ENCODE measurements around the gene LRRTM2.
"Not testable (repeated sequence)": the region's sequence is repeated elsewhere in the genome, so short reads cannot be mapped to it uniquely, and the experiment has no call there.

The LRRTM2 gene

DNA sequence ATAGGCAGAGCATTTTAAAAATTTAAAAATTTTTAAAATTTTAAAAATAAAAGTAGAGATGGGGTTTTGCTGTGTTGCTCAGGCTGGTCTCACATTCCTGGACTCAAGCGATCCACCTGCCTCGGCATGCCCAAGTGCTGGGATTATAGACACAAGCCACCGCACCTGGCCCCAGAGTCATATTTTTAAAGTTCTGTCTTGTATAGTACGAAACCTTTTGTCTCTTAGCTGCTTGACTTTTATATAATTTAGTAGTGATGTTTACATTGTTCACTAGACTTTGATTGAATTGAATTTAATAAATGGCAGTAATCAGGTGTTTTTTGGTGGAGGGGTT is 31.0 kb downstream of the LRRTM2 start:
- intact Hi-C loops (cut with DNase I): no loop called here
- no peak for DNase-seq

DNA sequence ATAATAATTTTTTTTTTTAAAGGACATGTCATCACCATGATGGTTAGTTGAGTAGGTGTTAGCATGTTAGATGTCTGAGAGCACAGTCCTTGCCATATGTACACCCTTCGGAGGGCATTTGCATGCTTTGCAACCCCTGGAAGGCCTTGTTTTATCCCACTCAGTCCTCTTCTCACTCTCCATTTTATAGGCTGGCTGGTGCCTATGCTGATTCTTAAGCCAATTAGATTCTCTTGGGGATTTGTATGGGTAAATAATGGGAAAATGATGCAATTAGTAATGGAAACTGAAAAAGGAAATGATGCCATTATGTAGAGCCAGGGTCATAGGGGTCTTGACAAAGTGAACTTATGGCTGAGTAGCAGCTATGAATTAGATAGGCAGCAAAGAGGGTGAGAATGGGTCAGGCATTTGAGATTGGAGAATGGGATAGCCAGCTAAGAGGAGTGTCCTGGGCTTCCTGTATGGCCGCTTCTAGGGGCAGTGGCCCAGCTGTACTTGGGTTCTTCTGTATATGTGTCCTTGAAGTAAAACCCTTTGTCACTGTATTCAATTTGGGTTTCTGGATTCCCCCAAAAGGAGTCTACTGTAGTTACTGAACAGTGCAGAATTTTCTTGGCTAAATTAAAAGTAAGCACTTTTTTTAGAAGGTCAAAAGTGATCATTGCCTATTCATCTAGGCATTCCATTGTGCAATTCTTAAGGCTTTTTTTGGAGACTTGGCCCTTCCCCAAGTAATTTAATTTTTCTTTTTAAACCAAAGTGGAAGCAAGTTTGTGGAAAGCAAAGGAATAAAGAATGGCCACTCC is 31.6 kb downstream of the LRRTM2 start:
- DNase-seq: no peak
- intact Hi-C loops (cut with DNase I): no loop called here

DNA sequence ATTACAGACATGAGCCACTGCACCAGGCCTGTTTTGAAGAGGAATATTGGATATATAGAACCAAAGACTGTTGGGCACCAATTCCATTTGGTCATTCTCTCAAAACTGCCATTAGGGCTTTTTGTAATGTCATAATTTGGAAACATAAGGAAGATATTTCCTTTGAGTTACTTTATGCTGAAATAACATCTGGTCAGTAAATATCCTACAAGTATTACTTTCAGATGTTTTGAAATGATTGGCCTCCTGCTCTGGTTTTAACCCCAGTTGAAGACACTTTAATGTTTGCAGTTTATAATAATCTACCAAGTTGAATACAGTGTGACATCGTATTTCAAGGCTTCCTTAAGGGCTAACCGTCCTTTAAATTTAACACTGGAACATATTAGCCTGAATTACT is 33.6 kb downstream of the LRRTM2 start:
- no peak for DNase-seq
- intact Hi-C loops (cut with DNase I): no loop called here

DNA sequence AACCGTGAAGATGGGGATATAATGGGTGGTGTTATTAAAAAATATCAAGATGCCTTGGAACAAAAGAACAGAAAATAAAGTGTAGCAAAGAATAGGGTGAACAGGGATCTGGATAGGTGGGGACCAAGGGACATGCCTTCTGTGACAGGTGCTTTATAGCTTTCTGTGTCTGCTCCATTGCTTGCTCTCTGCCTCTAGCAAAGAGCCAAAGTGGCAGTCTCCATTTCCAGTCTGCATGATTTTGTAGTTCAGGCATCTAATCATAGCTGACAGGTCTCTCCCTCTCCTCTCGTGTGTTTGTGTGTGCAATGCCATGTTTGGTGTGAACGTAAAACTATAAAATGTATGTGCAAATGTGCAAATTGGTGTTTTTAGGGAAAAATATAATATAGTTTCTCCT is 35.0 kb downstream of the LRRTM2 start:
- intact Hi-C loops (cut with DNase I): no loop called here
- DNase-seq: no peak

GRCh38 chr5:138837160-138837559 is 38.0 kb downstream of the LRRTM2 start:
- no peak for DNase-seq
- intact Hi-C loops (cut with DNase I): no loop called here

DNA sequence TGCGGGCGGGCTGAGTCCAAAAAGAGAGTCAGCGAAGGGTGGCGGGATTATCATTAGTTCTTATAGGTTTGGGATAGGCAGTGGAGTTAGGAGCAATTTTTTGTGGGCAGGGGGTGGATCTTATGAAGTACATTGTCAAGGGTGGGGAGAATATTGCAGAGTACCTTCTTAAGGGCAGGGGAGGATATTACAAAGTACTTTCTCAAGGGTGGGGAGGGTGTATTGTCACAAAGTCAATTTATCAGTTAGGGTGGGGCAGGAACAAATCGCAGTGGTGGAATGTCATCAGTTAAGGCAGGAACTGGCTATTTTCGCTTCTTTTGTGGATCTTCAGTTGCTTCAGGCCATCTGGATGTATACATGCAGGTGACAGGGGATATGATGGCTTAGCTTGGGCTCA is 40.3 kb downstream of the LRRTM2 start:
- DNase-seq: not testable (repeated sequence)
- intact Hi-C loops (cut with DNase I): loop anchor here (5.0 kb wide), 1 partner anchor 32 kb away; no protein-coding TSS in a partner anchor

DNA sequence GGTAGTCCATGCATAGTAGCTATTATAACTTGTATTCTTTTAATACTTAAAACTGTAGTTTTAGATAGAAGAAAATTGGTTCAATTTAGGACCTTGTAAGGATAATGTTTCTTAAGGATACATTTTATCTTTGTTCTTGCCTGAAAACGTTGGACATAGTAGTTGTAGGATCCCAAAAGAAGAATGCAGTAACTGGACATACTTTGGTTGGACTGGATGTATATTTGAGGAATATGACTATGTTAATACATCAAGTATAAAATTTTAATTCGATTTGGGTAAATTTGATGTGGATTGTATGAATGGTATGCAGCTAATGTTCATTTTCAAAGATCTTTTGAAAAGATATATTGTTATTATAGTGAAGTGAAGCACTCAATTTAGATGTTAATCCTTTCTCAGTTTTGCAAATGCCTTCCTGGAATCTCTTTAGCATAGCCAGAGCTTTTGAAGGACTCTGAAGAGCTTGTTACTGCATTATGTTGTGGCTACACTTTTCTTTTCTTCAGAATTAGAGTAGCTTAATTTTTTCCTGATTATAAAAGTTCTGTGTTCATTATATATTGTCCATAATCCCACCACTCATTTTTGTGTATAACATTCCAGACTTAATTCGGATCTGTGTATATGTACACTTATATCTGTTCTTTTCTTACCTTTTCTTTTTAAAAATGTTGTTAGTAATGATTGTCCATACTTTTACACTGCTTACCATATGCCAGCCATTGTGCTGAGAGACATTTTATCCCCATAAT is 41.2 kb downstream of the LRRTM2 start:
- intact Hi-C loops (cut with DNase I): loop anchor here (5.0 kb wide), 1 partner anchor 33 kb away; no protein-coding TSS in a partner anchor
- DNase-seq: no peak

- intact Hi-C loops (cut with DNase I): loop anchor here (5.0 kb wide), 1 partner anchor 34 kb away; no protein-coding TSS in a partner anchor
Measured at GRCh38 chr5:138833080-138833479, 42.1 kb downstream of the LRRTM2 start.

DNA sequence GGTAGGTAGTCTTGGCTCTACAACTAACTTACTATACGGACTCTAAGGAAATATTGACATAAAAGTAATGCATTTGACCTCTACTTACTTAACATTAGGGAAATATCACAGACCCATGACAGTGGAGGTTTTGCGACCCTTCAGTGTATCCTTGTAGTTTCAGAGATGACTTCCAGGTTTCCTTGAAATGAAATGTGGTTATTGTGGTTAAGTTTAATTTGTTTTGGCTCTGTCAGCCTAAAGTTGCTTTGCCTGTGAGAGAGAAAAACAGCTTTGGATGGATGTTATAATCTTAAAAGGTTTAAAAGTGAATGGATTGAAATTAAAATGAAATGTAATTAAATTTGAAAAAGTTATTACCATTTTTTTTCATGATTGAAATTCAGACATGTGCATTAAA is 42.9 kb downstream of the LRRTM2 start:
- intact Hi-C loops (cut with DNase I): loop anchor here (5.0 kb wide), 1 partner anchor 35 kb away; no protein-coding TSS in a partner anchor
- DNase-seq: no peak

More at GRCh38 chr5:138833080-138833479, 42.1 kb downstream of the LRRTM2 start:
- DNase-seq: no peak

GRCh38 chr5:138831703-138832102 is 43.4 kb downstream of the LRRTM2 start:
- intact Hi-C loops (cut with DNase I): loop anchor here (5.0 kb wide), 1 partner anchor 36 kb away; no protein-coding TSS in a partner anchor
- DNase-seq: no peak

DNA sequence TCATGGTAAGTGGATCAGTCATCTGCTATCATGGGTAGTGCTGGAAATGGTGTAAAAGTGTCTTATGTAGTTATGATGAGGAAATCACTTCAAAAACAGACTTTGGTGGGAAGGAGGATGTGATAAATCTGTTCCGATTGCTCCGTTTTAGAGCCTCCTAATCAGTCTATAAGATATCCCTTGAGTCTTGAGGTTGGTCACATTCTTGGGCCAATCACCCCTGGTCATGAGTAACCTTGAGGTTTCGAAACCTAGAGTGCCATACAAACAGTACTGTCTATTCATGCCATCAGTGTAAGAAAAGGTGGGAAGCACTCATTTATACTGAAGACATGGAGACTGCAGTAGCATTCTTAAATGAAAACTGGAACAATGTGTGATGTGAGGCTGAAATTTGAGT is 45.8 kb downstream of the LRRTM2 start:
- DNase-seq: no peak
- intact Hi-C loops (cut with DNase I): loop anchor here (5.0 kb wide), 1 partner anchor 433 kb away; no protein-coding TSS in a partner anchor

GRCh38 chr5:138828556-138828955 is 46.6 kb downstream of the LRRTM2 start:
- intact Hi-C loops (cut with DNase I): loop anchor here (5.0 kb wide), 1 partner anchor 434 kb away; no protein-coding TSS in a partner anchor

GRCh38 chr5:138824924-138825863 is 49.9 kb downstream of the LRRTM2 start:
- DNase-seq: no peak
- intact Hi-C loops (cut with DNase I): loop anchor here (5.0 kb wide), 1 partner anchor 437 kb away; no protein-coding TSS in a partner anchor

More at GRCh38 chr5:138828556-138828955, 46.6 kb downstream of the LRRTM2 start:
- DNase-seq: no peak

DNA sequence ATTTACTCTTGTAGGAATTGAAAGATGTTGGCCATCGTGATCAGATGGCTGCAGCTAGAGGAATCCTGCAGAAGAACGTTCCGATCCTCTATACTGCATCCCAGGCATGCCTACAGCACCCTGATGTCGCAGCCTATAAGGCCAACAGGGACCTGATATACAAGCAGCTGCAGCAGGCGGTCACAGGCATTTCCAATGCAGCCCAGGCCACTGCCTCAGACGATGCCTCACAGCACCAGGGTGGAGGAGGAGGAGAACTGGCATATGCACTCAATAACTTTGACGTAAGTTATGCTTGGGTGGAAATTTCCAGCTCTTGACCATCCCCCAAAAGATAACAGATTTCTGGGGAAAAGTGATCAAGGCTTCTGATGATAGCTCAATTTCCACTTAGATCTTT is 50.6 kb downstream of the LRRTM2 start:
- peak in 1 of 10 donors; percentile 43 for DNase-seq
- intact Hi-C loops (cut with DNase I): no loop called here

GRCh38 chr5:138820695-138821094 is 54.4 kb downstream of the LRRTM2 start:
- no peak for DNase-seq
- intact Hi-C loops (cut with DNase I): no loop called here

DNA sequence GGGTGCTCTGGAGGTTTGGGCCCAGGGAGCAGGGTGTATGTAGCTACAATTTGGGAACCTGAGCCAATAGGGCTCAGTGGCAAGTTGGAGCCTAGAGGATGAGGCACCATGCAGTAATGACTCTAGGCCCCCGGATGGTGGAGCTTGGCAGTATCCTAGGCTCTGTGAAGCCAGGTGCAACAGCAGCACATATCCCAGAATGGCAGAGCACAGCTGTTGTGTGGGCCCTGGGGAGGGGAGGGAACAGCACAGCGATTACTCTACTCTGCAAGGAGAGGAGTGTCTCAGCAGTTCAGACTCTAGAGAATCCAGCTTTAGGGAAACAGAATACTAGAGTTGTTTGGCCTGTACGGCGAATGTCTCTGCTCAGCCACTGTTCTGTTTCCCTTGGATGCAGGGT is 56.1 kb downstream of the LRRTM2 start:
- peak; percentile 15 to 93 (median 47) for DNase-seq
- intact Hi-C loops (cut with DNase I): no loop called here

All from posterior cingulate gyrus (tissue), 11 donors.